Activated CD4-positive, alpha-beta memory T cell treated with anti-CD3 and anti-CD28 coated beads for 36 hours (primary cell): ENCODE results near the gene LGALS8. TPM values are rescaled to one million over a fixed set of nuclear protein-coding genes. Genes with fewer than 3 reads are reported as not detected.

Experiments used
- total RNA-seq, 2 experiments: library from RNA; stranded (reverse); gene quantifications; one replicate each; pipeline ENCODE4 v1.2.3, GENCODE V29; 2021

The LGALS8 gene
- total RNA-seq, 2 experiments from 2014 or later: 83.7 to 88.3 TPM

Other genes with a start within 250 kb of the LGALS8 start
- gene ERO1B, start 242.0 kb upstream of the LGALS8 start, total RNA-seq: 1 to 10 TPM; 2.7 to 2.9 TPM
- 1 to 10 TPM; 4.8 to 7.0 TPM for gene EDARADD, start 129.7 kb upstream of the LGALS8 start, total RNA-seq
- gene HEATR1, start 80.5 kb downstream of the LGALS8 start, total RNA-seq: 10 to 100 TPM; 67.5 to 70.1 TPM
- gene ACTN2, start 162.5 kb downstream of the LGALS8 start, total RNA-seq: under 1 TPM in 1 of 2 experiments, not detected in 1; 0.17 TPM